SK-N-SH treated with all-trans-retinoic acid at 6 μM for 48 hours (cell line): ENCODE results near the gene MCRIP2.

Experiments
- ATAC-seq: fragments of 200-7000 bp; cut with Tn5 transposase; 3 replicates; pipeline ENCODE4 v1.9.1; 2020; ENCODE audit warnings: mild to moderate bottlenecking, moderate library complexity
- BACH2 ChIP-seq: fragments of 250-450 bp; sonication (Bioruptor Pico); IDR thresholded peaks from 2 replicates; pipeline ENCODE4 v1.9.0; 2021; ENCODE audit warnings: mild to moderate bottlenecking, borderline replicate concordance
- CSDC2 ChIP-seq: fragments of 250-450 bp; sonication (Bioruptor Pico); IDR thresholded peaks from 2 replicates; pipeline ENCODE4 v1.5.0; 2020; ENCODE audit warnings: mild to moderate bottlenecking, moderate library complexity
- ESRRG ChIP-seq: fragments of 250-450 bp; sonication (Bioruptor Pico); IDR thresholded peaks from 2 replicates; pipeline ENCODE4 v1.6.1; 2021; ENCODE audit warnings: mild to moderate bottlenecking
- GLIS3 ChIP-seq: fragments of 250-450 bp; sonication (Bioruptor Pico); IDR thresholded peaks from 2 replicates; pipeline ENCODE4 v1.5.0; 2020; ENCODE audit warnings: mild to moderate bottlenecking, moderate library complexity
- ISL1 ChIP-seq: fragments of 250-450 bp; sonication (Bioruptor Pico); IDR thresholded peaks from 2 replicates; pipeline ENCODE4 v2.1.2; 2022; ENCODE audit warnings: mild to moderate bottlenecking, moderate library complexity
- OSR1 ChIP-seq: fragments of 250-450 bp; sonication (Bioruptor Pico); IDR thresholded peaks from 2 replicates; pipeline ENCODE4 v1.8.0; 2022; ENCODE audit warnings: moderate library complexity, mild to moderate bottlenecking, inconsistent platforms
- PPARA ChIP-seq: fragments of 250-450 bp; sonication (Bioruptor Pico); IDR thresholded peaks from 2 replicates; pipeline ENCODE4 v1.5.0; 2020; ENCODE audit warnings: mild to moderate bottlenecking, borderline replicate concordance
- RARB ChIP-seq: fragments of 250-450 bp; sonication (Bioruptor Pico); IDR thresholded peaks from 2 replicates; pipeline ENCODE4 v1.8.0; 2021; ENCODE audit warnings: mild to moderate bottlenecking, moderate library complexity
- SNAI2 ChIP-seq: fragments of 250-450 bp; sonication (Bioruptor Pico); IDR thresholded peaks from 2 replicates; pipeline ENCODE4 v1.5.0; 2020; ENCODE audit warnings: mild to moderate bottlenecking, moderate library complexity
- TCF4 ChIP-seq: fragments of 250-450 bp; sonication (Bioruptor Pico); IDR thresholded peaks from 2 replicates; pipeline ENCODE4 v1.8.0; 2021; ENCODE audit warnings: mild to moderate bottlenecking, moderate library complexity, borderline replicate concordance
- TOX ChIP-seq: fragments of 250-450 bp; sonication (Bioruptor Pico); IDR thresholded peaks from 2 replicates; pipeline ENCODE4 v1.8.0; 2021; ENCODE audit warnings: mild to moderate bottlenecking, moderate library complexity, borderline replicate concordance
- ZC3H10 ChIP-seq: fragments of 250-450 bp; sonication (Bioruptor Pico); IDR thresholded peaks from 2 replicates; pipeline ENCODE4 v1.5.1; 2021; ENCODE audit warnings: mild to moderate bottlenecking, moderate library complexity
- ZFP3 ChIP-seq: fragments of 250-450 bp; sonication (Bioruptor Pico); IDR thresholded peaks from 2 replicates; pipeline ENCODE4 v1.5.0; 2020; ENCODE audit warnings: mild to moderate bottlenecking, moderate library complexity
- ZFP30 ChIP-seq: fragments of 450-650 bp; formaldehyde crosslinking; IDR thresholded peaks from 2 replicates; pipeline ENCODE4 v1.5.0; 2022; ENCODE audit warnings: mild to moderate bottlenecking, moderate library complexity
- ZNF565 ChIP-seq: fragments of 450-650 bp; formaldehyde crosslinking; conservative IDR thresholded peaks from 2 replicates; pipeline ENCODE4 v1.5.0; 2020; ENCODE audit warnings: low read depth, mild to moderate bottlenecking, moderate library complexity
- ZNF70 ChIP-seq: fragments of 450-650 bp; formaldehyde crosslinking; IDR thresholded peaks from 2 replicates; pipeline ENCODE4 v1.5.0; 2020; ENCODE audit warnings: mild to moderate bottlenecking, moderate library complexity
- ZNF8 ChIP-seq: fragments of 450-650 bp; formaldehyde crosslinking; IDR thresholded peaks from 2 replicates; pipeline ENCODE4 v1.5.0; 2020; ENCODE audit warnings: mild to moderate bottlenecking, moderate library complexity
- TF ChIP-seq, protein P1 (sequence below): fragments of 250-450 bp; sonication (Bioruptor Pico); IDR thresholded peaks from 2 replicates; pipeline ENCODE4 v1.8.0; 2021; ENCODE audit warnings: low read depth, mild to moderate bottlenecking, moderate library complexity, borderline replicate concordance
- TF ChIP-seq, protein P2 (sequence below): fragments of 250-450 bp; sonication (Bioruptor Pico); IDR thresholded peaks from 2 replicates; pipeline ENCODE4 v1.5.0; 2020; ENCODE audit warnings: mild to moderate bottlenecking, moderate library complexity
- TF ChIP-seq, protein P3 (sequence below): fragments of 250-450 bp; sonication (Bioruptor Pico); IDR thresholded peaks from 2 replicates; pipeline ENCODE4 v1.8.0; 2020; ENCODE audit warnings: mild to moderate bottlenecking, moderate library complexity, borderline replicate concordance
- TF ChIP-seq, protein P4 (sequence below): fragments of 250-450 bp; sonication (Bioruptor Pico); IDR thresholded peaks from 2 replicates; pipeline ENCODE4 v1.5.1; 2021; ENCODE audit warnings: mild to moderate bottlenecking, moderate library complexity

The MCRIP2 gene

DNA sequence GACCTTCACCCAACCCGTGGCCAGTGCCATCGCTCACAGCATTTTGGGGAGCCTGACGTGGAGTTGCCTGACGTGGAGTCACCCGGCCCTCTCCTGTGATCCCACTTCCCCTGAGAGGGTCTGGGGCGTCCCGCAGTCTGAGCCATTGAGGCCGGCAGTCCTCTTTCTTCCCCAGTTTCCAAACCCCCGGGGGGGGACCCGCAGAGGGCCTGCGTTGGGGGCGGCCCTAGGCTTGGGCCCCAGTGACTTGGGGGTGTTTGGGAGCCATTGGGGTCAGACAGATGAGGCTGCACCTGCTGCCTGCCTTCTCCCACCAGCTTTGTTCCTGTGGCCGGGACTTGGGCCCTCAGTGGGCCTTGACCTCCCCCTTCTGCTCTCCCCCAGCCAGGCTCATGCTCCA, 28.0 kb downstream of the MCRIP2 start:
- TF ChIP-seq ZNF565 (no peak), ZC3H10 (CRISPR knock-in tag) (no peak), TOX (CRISPR knock-in tag) (no peak), TCF4 (no peak), ZFP3 (CRISPR knock-in tag) (no peak), ZNF8 (no peak), CSDC2 (CRISPR knock-in tag) (no peak), PPARA (CRISPR knock-in tag) (no peak), BACH2 (CRISPR knock-in tag) (no peak), ZFP30 (CRISPR knock-in tag) (no peak), OSR1 (no peak), GLIS3 (CRISPR knock-in tag) (no peak)
- TF ChIP-seq, protein P1, sequence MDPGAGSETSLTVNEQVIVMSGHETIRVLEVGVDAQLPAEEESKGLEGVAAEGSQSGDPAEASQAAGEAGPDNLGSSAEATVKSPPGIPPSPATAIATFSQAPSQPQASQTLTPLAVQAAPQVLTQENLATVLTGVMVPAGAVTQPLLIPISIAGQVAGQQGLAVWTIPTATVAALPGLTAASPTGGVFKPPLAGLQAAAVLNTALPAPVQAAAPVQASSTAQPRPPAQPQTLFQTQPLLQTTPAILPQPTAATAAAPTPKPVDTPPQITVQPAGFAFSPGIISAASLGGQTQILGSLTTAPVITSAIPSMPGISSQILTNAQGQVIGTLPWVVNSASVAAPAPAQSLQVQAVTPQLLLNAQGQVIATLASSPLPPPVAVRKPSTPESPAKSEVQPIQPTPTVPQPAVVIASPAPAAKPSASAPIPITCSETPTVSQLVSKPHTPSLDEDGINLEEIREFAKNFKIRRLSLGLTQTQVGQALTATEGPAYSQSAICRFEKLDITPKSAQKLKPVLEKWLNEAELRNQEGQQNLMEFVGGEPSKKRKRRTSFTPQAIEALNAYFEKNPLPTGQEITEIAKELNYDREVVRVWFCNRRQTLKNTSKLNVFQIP (CRISPR knock-in tag), result no peak
- TF ChIP-seq, protein P2, sequence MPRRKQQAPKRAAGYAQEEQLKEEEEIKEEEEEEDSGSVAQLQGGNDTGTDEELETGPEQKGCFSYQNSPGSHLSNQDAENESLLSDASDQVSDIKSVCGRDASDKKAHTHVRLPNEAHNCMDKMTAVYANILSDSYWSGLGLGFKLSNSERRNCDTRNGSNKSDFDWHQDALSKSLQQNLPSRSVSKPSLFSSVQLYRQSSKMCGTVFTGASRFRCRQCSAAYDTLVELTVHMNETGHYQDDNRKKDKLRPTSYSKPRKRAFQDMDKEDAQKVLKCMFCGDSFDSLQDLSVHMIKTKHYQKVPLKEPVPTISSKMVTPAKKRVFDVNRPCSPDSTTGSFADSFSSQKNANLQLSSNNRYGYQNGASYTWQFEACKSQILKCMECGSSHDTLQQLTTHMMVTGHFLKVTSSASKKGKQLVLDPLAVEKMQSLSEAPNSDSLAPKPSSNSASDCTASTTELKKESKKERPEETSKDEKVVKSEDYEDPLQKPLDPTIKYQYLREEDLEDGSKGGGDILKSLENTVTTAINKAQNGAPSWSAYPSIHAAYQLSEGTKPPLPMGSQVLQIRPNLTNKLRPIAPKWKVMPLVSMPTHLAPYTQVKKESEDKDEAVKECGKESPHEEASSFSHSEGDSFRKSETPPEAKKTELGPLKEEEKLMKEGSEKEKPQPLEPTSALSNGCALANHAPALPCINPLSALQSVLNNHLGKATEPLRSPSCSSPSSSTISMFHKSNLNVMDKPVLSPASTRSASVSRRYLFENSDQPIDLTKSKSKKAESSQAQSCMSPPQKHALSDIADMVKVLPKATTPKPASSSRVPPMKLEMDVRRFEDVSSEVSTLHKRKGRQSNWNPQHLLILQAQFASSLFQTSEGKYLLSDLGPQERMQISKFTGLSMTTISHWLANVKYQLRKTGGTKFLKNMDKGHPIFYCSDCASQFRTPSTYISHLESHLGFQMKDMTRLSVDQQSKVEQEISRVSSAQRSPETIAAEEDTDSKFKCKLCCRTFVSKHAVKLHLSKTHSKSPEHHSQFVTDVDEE (CRISPR knock-in tag), result no peak
- TF ChIP-seq, protein P3, sequence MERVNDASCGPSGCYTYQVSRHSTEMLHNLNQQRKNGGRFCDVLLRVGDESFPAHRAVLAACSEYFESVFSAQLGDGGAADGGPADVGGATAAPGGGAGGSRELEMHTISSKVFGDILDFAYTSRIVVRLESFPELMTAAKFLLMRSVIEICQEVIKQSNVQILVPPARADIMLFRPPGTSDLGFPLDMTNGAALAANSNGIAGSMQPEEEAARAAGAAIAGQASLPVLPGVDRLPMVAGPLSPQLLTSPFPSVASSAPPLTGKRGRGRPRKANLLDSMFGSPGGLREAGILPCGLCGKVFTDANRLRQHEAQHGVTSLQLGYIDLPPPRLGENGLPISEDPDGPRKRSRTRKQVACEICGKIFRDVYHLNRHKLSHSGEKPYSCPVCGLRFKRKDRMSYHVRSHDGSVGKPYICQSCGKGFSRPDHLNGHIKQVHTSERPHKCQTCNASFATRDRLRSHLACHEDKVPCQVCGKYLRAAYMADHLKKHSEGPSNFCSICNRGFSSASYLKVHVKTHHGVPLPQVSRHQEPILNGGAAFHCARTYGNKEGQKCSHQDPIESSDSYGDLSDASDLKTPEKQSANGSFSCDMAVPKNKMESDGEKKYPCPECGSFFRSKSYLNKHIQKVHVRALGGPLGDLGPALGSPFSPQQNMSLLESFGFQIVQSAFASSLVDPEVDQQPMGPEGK (CRISPR knock-in tag), result no peak
- TF ChIP-seq, protein P4, sequence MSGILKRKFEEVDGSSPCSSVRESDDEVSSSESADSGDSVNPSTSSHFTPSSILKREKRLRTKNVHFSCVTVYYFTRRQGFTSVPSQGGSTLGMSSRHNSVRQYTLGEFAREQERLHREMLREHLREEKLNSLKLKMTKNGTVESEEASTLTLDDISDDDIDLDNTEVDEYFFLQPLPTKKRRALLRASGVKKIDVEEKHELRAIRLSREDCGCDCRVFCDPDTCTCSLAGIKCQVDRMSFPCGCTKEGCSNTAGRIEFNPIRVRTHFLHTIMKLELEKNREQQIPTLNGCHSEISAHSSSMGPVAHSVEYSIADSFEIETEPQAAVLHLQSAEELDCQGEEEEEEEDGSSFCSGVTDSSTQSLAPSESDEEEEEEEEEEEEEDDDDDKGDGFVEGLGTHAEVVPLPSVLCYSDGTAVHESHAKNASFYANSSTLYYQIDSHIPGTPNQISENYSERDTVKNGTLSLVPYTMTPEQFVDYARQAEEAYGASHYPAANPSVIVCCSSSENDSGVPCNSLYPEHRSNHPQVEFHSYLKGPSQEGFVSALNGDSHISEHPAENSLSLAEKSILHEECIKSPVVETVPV (CRISPR knock-in tag), result no peak
- ATAC-seq, result no peak

DNA sequence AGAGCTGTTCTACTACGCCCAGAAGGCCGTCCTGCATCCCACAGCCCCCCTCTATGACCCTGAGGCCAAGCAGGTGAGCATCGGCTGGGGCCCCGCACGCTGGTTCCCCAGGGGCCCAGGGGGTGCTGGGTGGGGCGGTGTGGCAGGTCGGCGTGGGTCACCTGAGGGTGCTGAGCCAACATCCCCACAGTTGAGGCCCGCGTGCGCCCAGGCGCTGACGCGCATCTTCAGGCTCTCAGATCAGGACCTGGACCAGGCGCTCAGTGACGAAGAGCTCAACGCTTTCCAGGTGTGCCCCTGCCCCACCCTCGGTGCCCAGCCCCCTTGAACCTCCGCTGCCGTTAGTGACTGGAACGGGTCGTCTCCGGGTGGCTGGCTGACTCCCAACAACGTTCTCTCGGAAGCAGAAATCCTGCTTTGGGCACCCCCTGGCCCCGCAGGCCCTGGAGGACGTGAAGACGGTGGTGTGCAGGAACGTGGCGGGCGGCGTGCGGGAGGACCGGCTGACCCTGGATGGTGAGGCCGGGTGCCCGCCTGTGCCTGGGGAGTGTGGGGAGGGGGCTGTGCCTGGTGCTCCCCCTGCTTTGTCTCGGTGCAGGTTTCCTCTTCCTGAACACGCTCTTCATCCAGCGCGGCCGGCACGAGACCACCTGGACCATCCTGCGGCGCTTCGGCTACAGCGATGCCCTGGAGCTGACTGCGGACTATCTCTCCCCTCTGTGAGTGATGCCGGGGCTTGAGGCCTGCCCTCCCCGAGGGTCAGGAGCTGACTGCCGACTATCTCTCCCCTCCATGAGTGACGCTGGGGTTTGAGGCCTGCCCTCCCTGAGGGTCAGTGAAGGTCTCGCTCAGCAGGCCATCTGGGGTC, 29.1 kb downstream of the MCRIP2 start:
- no peak for TF ChIP-seq CSDC2 (CRISPR knock-in tag)
- TF ChIP-seq, protein P3 (CRISPR knock-in tag), result no peak
- TF ChIP-seq ISL1 (CRISPR knock-in tag), result no peak
- TF ChIP-seq, protein P2 (CRISPR knock-in tag), result no peak
- TF ChIP-seq PPARA (CRISPR knock-in tag), result no peak
- no peak for TF ChIP-seq ZNF8
- no peak for TF ChIP-seq ZNF565
- no peak for TF ChIP-seq OSR1
- TF ChIP-seq ZC3H10 (CRISPR knock-in tag), result no peak
- TF ChIP-seq, protein P4 (CRISPR knock-in tag), result no peak
- TF ChIP-seq ZFP30 (CRISPR knock-in tag), result no peak
- no peak for TF ChIP-seq TOX (CRISPR knock-in tag)
- TF ChIP-seq GLIS3 (CRISPR knock-in tag), result no peak
- TF ChIP-seq SNAI2, result no peak
- TF ChIP-seq ESRRG (CRISPR knock-in tag), result no peak
- no peak for TF ChIP-seq TCF4
- TF ChIP-seq RARB (CRISPR knock-in tag), result no peak
- no peak for TF ChIP-seq ZNF70 (CRISPR knock-in tag)
- no peak for ATAC-seq
